KMS-11 (cell line): Measurements from ENCODE around the gene AMOT.

Source experiments
- H2AFZ ChIP-seq: fragments of 200-600 bp; sonication (generic); 2 replicates; pipeline ENCODE4 v1.6.1; 2016; ENCODE audit warnings: antibody characterized with exemption, mixed run types, low read depth
- H3K27ac ChIP-seq: fragments of 200-600 bp; sonication (generic); 2 replicates; pipeline ENCODE4 v1.6.1; 2016; ENCODE audit warnings: mild to moderate bottlenecking, mixed run types
- H3K27me3 ChIP-seq: fragments of 200-600 bp; sonication (generic); 2 replicates; pipeline ENCODE4 v1.6.1; 2017; ENCODE audit warnings: mild to moderate bottlenecking, low read depth, mixed run types, moderate library complexity; ENCODE audit not compliant: insufficient read depth
- H3K36me3 ChIP-seq: fragments of 200-600 bp; sonication (generic); 2 replicates; pipeline ENCODE4 v1.6.1; 2017; ENCODE audit warnings: mild to moderate bottlenecking, mixed run types; ENCODE audit not compliant: insufficient read depth
- H3K4me1 ChIP-seq: fragments of 200-600 bp; sonication (generic); 2 replicates; pipeline ENCODE4 v1.6.1; 2016; ENCODE audit warnings: mild to moderate bottlenecking, low read depth, mixed run types; ENCODE audit not compliant: poor library complexity, severe bottlenecking
- H3K4me2 ChIP-seq: fragments of 200-600 bp; sonication (generic); 2 replicates; pipeline ENCODE4 v1.7.0; 2016; ENCODE audit warnings: mild to moderate bottlenecking, mixed run types
- H3K4me3 ChIP-seq: fragments of 200-600 bp; sonication (generic); IDR thresholded peaks from 2 replicates; pipeline ENCODE4 v1.6.1; 2017; ENCODE audit warnings: low read depth, low read length, mixed read lengths; ENCODE audit not compliant: insufficient read depth
- H3K79me2 ChIP-seq: fragments of 200-600 bp; sonication (generic); 2 replicates; pipeline ENCODE4 v1.6.1; 2016; ENCODE audit warnings: low read depth, mixed run types; ENCODE audit not compliant: insufficient read depth
- H3K9ac ChIP-seq: fragments of 200-600 bp; sonication (generic); 2 replicates; pipeline ENCODE4 v1.6.1; 2016; ENCODE audit warnings: mild to moderate bottlenecking, mixed run types
- H4K20me1 ChIP-seq: fragments of 200-600 bp; sonication (generic); 2 replicates; pipeline ENCODE4 v1.6.1; 2016; ENCODE audit warnings: mild to moderate bottlenecking, mixed run types; ENCODE audit not compliant: insufficient read depth
- CTCF ChIP-seq: fragments of 200-600 bp; sonication (generic); conservative IDR thresholded peaks from 2 replicates; pipeline ENCODE4 v1.6.1; 2017; ENCODE audit warnings: low read depth, mild to moderate bottlenecking, antibody characterized with exemption, low read length, moderate library complexity, mixed read lengths

Gene AMOT

DNA sequence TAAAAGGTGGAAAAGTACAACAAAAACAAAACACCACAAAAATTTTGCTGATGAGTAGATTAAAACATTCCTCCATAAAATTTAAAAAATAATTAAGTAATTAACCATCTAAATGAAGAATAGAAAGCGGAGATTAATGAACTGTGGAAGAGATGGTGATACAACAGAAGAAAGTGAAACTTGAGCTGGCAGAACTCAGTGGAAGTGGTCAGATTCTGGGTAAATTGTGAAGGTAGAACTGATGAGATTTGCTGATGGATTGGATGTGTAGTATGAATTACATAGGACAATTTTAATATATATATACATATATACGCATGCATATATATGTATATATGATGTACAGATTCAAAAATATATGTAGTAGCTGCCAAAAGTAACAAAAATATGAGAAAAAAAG lies 73.9 kb downstream of the AMOT start:
- H3K36me3 ChIP-seq, result no peaks in the 10 kb centered on the region
- TF ChIP-seq CTCF, result no peak
- H3K4me3 ChIP-seq, result no peak overlapping the region
- H3K27ac ChIP-seq, result no peak overlapping the region
- no peak overlapping the region for H2AFZ ChIP-seq
- no peaks in the 10 kb centered on the region for H3K79me2 ChIP-seq
- no peak overlapping the region for H3K9ac ChIP-seq
- H4K20me1 ChIP-seq, result no peaks in the 10 kb centered on the region
- H3K27me3 ChIP-seq, result no peaks in the 10 kb centered on the region
- no peaks in the 10 kb centered on the region for H3K4me1 ChIP-seq
- H3K4me2 ChIP-seq, result no peak overlapping the region

DNA sequence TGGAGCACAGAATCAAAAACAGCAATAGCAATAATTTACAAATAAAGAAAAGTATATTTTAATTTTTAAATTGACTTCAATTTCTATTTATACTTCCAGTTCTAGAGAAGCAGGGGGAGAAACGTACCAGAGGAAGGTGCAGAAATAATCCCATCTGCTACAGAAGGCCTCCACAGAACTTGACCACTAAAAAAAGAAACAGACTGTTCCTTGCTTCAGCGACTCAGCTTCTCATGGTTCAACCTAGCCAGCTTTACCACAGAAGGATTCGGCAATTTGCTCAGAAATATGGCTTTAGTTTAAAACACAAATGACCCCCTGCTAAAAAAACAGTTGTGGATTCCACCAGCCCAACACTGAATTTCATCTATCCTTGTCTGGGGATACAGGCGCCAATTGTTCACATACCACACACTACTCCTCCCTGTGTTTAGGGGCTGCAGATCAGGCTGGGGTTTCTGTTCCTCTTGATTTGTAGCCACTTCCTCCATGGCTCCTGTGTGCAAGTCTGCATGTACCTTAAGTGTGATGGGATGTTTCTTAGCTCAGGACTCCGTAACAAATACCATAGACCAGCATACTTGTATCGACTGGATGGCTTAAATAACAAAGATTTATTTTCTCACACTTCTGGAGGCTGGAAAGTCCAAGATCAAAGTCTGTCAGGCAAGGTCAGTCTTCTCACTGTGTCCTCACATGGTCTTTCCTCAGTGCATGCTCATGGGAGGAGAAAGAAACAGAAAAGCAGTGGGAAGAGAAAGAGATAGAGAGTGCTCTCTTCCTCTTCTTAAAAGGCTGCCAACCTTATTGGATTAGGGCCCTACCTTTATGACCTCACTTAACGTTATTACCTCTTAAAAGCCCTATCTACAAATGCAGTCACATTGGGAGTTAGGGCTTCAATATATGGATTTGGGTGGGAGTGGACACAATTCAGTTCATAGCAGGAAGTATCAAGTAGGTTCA lies 79.1 kb downstream of the AMOT start:
- Histone ChIP-seq H3K27ac (no peak overlapping the region), H3K36me3 (no peaks in the 10 kb centered on the region), H3K4me1 (no peaks in the 10 kb centered on the region), H3K79me2 (no peaks in the 10 kb centered on the region), H3K4me3 (no peak overlapping the region), H3K4me2 (no peak overlapping the region), H3K27me3 (no peaks in the 10 kb centered on the region), H3K9ac (no peak overlapping the region), H2AFZ (no peak overlapping the region), H4K20me1 (no peaks in the 10 kb centered on the region)
- no peak for TF ChIP-seq CTCF

DNA sequence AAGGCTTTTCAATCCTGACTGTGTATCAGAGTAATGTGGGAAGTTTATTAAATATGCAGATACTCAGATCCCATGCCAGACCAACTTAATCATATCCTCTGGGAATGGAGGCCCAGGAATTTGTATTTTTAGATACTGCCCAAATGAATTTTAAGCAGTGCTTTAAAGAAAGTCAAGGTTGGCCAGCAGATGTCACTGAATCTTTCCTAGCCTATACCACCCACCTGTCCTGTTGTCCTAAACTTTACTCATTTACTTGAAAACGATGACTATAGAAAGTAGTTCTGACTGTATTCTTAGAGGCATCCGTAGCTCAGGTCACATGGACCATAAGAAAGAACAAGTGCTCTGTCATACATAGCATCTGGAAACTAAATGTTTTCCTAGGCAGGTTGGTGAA lies 79.9 kb downstream of the AMOT start:
- H3K27ac ChIP-seq, result no peak overlapping the region
- no peaks in the 10 kb centered on the region for H3K27me3 ChIP-seq
- no peaks in the 10 kb centered on the region for H3K4me1 ChIP-seq
- no peak for TF ChIP-seq CTCF
- H3K36me3 ChIP-seq, result no peaks in the 10 kb centered on the region
- no peak overlapping the region for H3K4me2 ChIP-seq
- no peak overlapping the region for H3K4me3 ChIP-seq
- H2AFZ ChIP-seq, result no peak overlapping the region
- H4K20me1 ChIP-seq, result no peaks in the 10 kb centered on the region
- H3K9ac ChIP-seq, result no peak overlapping the region
- no peaks in the 10 kb centered on the region for H3K79me2 ChIP-seq

DNA sequence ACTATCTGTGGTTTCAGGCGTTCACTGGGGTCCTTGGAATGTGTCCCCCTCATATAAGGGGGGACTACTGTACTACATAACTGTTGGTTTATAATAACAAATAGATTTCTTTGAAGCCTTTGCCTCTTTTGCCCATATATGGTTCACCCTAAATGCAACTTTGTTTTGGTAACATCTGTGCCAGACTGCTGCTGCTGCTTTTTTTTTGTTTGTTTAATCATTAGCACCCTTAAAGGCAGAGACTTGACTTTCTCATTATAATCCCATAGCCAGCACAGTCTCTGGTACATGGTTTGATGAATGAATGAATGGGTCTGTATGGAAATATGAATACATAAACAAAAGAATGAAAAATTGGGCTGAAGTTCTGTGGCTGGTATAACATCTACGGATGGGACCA lies 80.7 kb downstream of the AMOT start:
- H3K79me2 ChIP-seq, result no peaks in the 10 kb centered on the region
- no peak overlapping the region for H3K27ac ChIP-seq
- H3K4me3 ChIP-seq, result no peak overlapping the region
- H3K4me1 ChIP-seq, result no peaks in the 10 kb centered on the region
- H2AFZ ChIP-seq, result no peak overlapping the region
- H3K9ac ChIP-seq, result no peak overlapping the region
- no peak overlapping the region for H3K4me2 ChIP-seq
- no peaks in the 10 kb centered on the region for H3K27me3 ChIP-seq
- no peaks in the 10 kb centered on the region for H4K20me1 ChIP-seq
- TF ChIP-seq CTCF, result no peak
- no peaks in the 10 kb centered on the region for H3K36me3 ChIP-seq
